ACC112 (cell line): ENCODE measurements around the gene NUP214.

Experiments
- H2AFZ ChIP-seq: fragments of 200-600 bp; sonication (generic); one replicate; pipeline ENCODE4 v1.6.0; 2017; ENCODE audit warnings: antibody characterized with exemption, low read length; ENCODE audit not compliant: unreplicated experiment
- H3K27ac ChIP-seq: fragments of 200-600 bp; sonication (generic); 2 replicates; pipeline ENCODE4 v1.5.1; 2014; ENCODE audit warnings: low read depth, mild to moderate bottlenecking, antibody characterized with exemption, low read length, moderate library complexity
- H3K27me3 ChIP-seq: fragments of 200-600 bp; sonication (generic); 2 replicates; pipeline ENCODE4 v1.6.1; 2014; ENCODE audit warnings: mild to moderate bottlenecking, antibody characterized with exemption, low read length, moderate library complexity, mixed read lengths; ENCODE audit not compliant: insufficient read depth
- H3K36me3 ChIP-seq: fragments of 200-600 bp; sonication (generic); 2 replicates; pipeline ENCODE4 v1.6.1; 2016; ENCODE audit warnings: mild to moderate bottlenecking, antibody characterized with exemption, low read length, moderate library complexity, mixed read lengths; ENCODE audit not compliant: insufficient read depth
- H3K4me1 ChIP-seq: fragments of 200-600 bp; sonication (generic); one replicate; pipeline ENCODE4 v1.6.1; 2016; ENCODE audit warnings: low read length, mixed read lengths; ENCODE audit not compliant: insufficient read depth, unreplicated experiment, control insufficient read depth
- H3K4me3 ChIP-seq: fragments of 200-600 bp; sonication (generic); 2 replicates; pipeline ENCODE4 v1.5.1; 2014; ENCODE audit warnings: mild to moderate bottlenecking, low read depth, low read length
- H3K79me2 ChIP-seq: fragments of 200-600 bp; sonication (generic); one replicate; pipeline ENCODE4 v1.6.0; 2016; ENCODE audit warnings: low read length; ENCODE audit not compliant: control insufficient read depth, unreplicated experiment, insufficient read depth

NUP214 gene

DNA sequence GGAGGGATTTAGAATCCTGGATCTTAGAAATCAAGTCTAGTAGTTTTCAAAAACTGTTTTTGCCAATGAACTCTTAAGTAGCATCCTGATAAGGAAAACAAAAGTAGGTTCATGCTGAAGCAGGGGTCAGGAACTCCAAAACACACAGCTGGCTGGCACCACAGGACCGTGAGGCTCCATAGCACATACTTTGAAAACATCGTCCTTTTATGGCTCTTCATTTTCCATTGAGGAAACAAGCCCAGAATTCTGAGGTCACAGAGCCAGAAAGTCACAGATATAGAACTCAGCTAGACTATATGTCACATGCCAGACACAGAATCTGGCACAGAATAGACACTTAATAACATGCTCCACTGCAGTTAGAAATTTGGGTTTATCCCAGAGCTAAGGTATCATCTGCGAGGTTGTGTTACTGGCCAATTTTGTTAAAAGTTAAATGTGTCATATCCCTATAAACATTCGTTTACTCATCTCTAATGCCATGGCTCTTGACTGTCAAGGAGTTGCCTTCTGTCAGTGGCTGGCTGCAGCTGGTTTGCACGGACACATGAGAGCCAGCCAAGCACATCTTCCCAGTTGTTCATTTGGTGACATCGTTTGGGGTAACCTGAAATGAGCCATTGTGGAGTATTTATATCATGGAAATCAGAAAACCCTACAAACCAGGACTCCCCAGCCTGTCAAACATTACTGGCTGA is 92.1 kb downstream of the NUP214 start:
- no peaks in the 10 kb centered on the region for H3K4me1 ChIP-seq
- H3K36me3 ChIP-seq, result no peaks in the 10 kb centered on the region
- no peaks in the 10 kb centered on the region for H3K79me2 ChIP-seq
- no peaks in the 10 kb centered on the region for H3K27me3 ChIP-seq
- no peak overlapping the region for H3K4me3 ChIP-seq
- no peak overlapping the region for H3K27ac ChIP-seq
- H2AFZ ChIP-seq, result no peak overlapping the region

DNA sequence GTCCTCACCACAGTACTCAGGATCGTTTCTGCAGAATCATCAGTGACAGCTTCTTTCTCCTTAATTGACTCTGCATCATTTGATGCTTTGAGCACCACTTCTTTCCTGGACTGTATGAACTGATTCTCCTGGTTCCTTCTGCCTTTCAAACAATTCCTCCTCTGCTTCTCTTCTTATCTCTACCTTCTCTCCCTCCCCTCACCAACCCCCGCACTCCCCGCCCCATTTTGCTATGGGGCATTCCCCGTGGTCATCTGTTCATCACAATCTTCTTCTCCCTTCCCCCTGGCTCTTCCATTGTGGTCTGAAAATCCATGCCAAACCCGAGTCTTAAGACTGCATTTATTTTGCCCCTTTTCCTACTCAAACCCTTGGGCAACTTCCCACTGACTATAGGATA is 93.0 kb downstream of the NUP214 start:
- Histone ChIP-seq H3K27me3 (no peaks in the 10 kb centered on the region), H3K4me1 (no peaks in the 10 kb centered on the region), H3K27ac (no peak overlapping the region), H3K36me3 (no peaks in the 10 kb centered on the region), H2AFZ (no peak overlapping the region), H3K4me3 (no peak overlapping the region), H3K79me2 (no peaks in the 10 kb centered on the region)

DNA sequence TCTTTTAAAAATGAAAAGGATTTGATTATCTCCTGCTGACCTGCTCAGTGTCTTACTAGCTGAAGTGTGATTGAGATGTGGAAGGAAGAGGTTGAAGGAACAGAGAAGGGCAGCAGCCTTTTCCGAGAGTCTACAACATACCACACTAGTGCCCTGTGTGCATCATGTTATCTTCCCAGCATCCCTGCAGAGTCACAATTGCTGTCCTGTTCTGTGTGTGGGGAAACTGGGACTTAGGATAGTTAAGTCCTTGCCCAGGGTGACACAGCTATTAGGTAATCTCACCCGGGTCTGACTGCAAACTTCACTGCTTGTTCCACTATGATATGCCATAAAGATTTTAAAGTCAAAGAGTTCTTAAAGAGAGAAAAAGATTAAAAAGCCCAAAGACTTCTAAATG is 95.1 kb downstream of the NUP214 start:
- Histone ChIP-seq H3K27ac (no peak overlapping the region), H3K27me3 (no peaks in the 10 kb centered on the region), H3K4me3 (no peak overlapping the region), H3K4me1 (no peaks in the 10 kb centered on the region), H3K36me3 (no peaks in the 10 kb centered on the region), H3K79me2 (no peaks in the 10 kb centered on the region), H2AFZ (no peak overlapping the region)

DNA sequence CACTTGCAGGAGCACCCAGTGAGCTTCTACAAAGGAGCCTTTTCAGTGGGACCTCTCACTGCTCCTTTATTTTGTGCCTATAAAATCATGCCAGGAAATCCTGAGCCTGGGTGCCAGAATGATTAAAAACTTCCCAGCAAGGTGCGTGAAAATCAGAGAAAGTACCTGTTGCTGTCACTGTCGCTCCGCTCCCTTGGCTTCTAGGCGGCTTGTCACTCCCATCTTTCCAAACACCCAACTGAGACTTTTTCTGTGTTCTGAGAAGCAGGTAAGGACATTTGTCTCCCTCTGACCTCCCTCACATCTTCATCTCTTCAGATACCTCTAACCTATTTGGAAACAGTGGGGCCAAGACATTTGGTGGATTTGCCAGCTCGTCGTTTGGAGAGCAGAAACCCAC is 97.1 kb downstream of the NUP214 start:
- H3K79me2 ChIP-seq, result no peaks in the 10 kb centered on the region
- no peak overlapping the region for H3K27ac ChIP-seq
- no peak overlapping the region for H3K4me3 ChIP-seq
- H3K27me3 ChIP-seq, result no peaks in the 10 kb centered on the region
- H3K4me1 ChIP-seq, result peaks cover under 1% of the 10 kb centered on the region
- H3K36me3 ChIP-seq, result no peaks in the 10 kb centered on the region
- H2AFZ ChIP-seq, result no peak overlapping the region

DNA sequence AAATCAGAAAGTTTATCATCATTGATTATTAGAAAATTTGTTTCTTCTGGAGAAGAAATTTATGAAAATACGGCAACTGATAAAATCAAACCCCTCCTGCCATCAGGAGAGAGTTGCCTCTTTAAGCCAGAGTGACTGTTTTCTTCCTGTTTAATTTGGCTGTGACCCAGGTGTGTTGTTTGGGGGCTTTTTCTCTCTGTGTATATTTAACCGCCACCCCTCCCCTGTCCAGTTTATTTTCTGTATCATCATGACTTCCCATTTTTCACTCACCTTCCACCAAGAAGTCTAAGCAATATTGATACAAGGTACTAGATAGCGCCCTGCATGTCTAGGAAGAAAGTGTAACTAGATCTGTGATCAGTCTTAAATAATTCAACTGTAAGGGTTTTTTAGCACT is 100.8 kb downstream of the NUP214 start:
- Histone ChIP-seq H3K36me3 (no peaks in the 10 kb centered on the region; the same call in 1 of the 2 replicates), H3K4me1 (peaks cover 3% of the 10 kb centered on the region), H2AFZ (no peak overlapping the region), H3K4me3 (no peak overlapping the region), H3K79me2 (no peaks in the 10 kb centered on the region), H3K27ac (no peak overlapping the region), H3K27me3 (no peaks in the 10 kb centered on the region)

DNA sequence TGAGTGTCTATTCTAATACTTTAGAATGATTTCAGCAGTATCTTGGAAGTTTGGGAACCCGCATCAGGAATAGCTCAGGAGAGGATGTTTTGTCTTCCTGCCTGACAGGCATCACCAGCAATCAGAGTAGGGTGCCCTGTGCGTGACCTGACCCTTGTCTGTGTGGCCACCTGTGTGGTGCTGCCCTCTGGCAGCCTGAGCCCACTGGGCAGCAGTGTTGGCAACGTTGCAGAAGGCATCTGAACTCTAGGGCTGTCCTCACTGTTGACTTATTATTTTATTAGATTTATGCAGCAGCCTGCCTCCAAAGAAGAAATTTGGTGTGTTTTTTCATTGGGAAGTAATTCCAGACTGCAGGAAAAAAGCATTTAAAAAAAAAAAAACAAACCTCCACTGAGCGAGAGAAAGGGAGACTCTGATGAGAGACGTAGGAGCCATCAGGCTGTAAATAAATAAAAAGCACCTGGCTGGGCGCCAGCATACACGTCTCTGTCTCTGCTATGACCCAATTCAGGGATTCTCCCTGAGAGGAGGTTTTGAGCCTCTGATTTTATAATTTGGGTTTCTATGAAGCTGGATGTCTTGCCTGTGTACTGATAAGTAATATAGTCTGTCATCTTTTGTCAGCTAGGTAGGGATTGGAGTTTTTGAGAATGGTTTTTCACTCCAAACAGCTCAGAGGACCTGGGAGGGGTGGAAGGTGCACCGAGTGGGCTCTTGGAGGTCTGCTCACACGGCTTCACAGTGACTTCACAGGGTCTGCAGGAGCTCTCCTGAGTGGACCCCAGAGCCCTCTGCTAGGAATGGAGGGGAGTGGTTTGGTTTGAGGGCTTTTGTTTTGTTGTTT is 101.9 kb downstream of the NUP214 start:
- no peaks in the 10 kb centered on the region; the same call in 1 of the 2 replicates for H3K36me3 ChIP-seq
- H2AFZ ChIP-seq, result no peak overlapping the region
- H3K4me1 ChIP-seq, result peaks cover 3% of the 10 kb centered on the region
- H3K27ac ChIP-seq, result no peak overlapping the region
- no peaks in the 10 kb centered on the region for H3K79me2 ChIP-seq
- no peak overlapping the region for H3K4me3 ChIP-seq
- H3K27me3 ChIP-seq, result no peaks in the 10 kb centered on the region

DNA sequence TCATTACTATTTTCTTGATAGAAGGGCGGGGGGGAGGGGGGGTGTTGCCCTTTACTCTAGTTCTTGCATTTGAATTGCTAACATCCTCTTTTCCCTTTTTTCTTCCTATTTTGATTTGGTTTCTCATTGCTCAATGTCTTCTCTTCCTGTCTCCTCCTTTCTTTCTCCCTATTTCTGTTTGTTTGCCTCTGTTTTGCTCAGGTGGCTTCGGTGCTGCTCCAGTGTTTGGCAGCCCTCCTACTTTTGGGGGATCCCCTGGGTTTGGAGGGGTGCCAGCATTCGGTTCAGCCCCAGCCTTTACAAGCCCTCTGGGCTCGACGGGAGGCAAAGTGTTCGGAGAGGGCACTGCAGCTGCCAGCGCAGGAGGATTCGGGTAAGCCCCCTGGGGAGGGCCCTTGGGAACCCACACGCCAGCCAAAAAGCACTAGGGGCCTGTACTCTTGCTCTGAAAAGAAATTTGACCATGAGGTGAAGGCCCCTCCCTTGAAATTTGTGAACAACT is 102.6 kb downstream of the NUP214 start:
- no peak overlapping the region for H3K27ac ChIP-seq
- peaks cover 3% of the 10 kb centered on the region for H3K4me1 ChIP-seq
- H3K36me3 ChIP-seq, result no peaks in the 10 kb centered on the region; the same call in 1 of the 2 replicates
- no peaks in the 10 kb centered on the region for H3K27me3 ChIP-seq
- H3K4me3 ChIP-seq, result no peak overlapping the region
- no peaks in the 10 kb centered on the region for H3K79me2 ChIP-seq
- no peak overlapping the region for H2AFZ ChIP-seq

DNA sequence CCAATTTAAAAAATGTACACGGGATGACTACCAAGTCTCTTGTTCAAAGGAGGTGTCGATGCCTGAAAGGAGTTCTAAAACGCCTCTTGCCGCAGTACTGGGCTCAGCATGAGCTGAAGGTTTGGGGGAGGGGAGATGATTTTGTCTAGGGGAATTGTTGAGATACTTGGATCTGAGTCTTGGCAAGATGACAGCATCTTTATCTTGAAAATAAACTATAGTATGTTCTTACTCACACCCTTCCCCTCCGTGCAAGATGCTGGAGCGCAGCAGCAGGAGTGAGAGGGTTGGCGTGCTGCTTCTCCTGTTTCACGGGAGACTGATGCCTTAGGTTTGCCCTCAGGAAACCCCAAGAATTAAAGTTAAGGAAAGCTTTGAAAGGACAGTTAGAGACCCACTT is 103.6 kb downstream of the NUP214 start:
- Histone ChIP-seq H3K27me3 (no peaks in the 10 kb centered on the region), H3K36me3 (no peaks in the 10 kb centered on the region; the same call in 1 of the 2 replicates), H3K79me2 (no peaks in the 10 kb centered on the region), H3K4me1 (peaks cover 3% of the 10 kb centered on the region), H3K4me3 (no peak overlapping the region), H3K27ac (no peak overlapping the region), H2AFZ (no peak overlapping the region)

DNA sequence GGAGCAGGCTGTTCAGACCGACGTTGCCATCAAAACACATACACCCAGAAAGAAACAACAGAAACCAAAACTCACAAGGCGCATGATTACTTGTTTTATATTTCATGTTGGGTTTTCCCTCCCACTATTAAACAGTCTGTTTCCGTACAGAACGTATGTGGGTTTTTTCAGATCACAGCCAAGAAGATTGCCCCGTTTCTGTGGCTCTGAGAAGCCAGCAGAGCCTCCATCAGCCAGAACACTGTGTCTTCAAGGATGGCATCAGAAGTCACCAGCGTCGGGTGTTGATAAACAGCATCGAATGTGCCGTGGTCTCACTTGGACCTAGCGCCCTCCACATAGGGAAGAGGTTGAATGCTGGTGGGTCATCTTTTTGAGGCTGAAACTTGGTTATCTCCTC is 108.2 kb downstream of the NUP214 start:
- peaks cover 7% of the 10 kb centered on the region for H3K4me1 ChIP-seq
- H3K4me3 ChIP-seq, result no peak overlapping the region
- H3K79me2 ChIP-seq, result no peaks in the 10 kb centered on the region
- no peak overlapping the region for H2AFZ ChIP-seq
- H3K27ac ChIP-seq, result no peak overlapping the region
- H3K27me3 ChIP-seq, result no peaks in the 10 kb centered on the region
- H3K36me3 ChIP-seq, result no peaks in the 10 kb centered on the region; the same call in 1 of the 2 replicates

DNA sequence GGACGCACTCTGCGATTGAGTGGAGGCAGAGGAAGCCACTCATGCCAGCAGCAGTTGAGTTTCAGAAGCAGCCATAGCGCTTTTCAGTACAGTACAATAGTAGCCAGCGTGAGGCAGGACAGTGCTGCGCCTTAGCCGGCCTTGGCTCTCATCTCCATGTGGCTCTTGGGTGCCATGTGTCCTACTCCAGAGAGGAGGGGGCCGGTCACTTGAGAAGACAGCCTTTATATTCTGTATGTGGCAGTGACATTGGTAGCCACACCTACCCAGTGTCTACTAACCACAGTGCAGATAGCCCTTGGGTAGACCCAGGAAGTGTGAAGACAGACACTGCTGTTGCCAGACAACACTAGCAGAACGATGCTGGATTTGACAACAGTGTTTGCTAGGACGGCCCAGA is 108.6 kb downstream of the NUP214 start:
- Histone ChIP-seq H3K4me3 (no peak overlapping the region), H3K4me1 (peaks cover 7% of the 10 kb centered on the region), H3K79me2 (no peaks in the 10 kb centered on the region), H3K27me3 (no peaks in the 10 kb centered on the region), H3K27ac (no peak overlapping the region), H2AFZ (no peak overlapping the region), H3K36me3 (no peaks in the 10 kb centered on the region; the same call in 1 of the 2 replicates)
